Pancreas (tissue), 10 donors: ENCODE results near the gene SYNGR1. TPM values are rescaled to one million over a fixed set of nuclear protein-coding genes. Genes with fewer than 3 reads are reported as not detected.

Experiments used
- ATAC-seq, 4 donors: fragments of 200-7000 bp; cut with Tn5 transposase; one replicate each; pipeline versions ENCODE4 v1.8.0 to v1.9.1; 2020; ENCODE audit warnings: mild to moderate bottlenecking in 4 of 4, moderate library complexity in 4 of 4
- DNase-seq, 6 donors: peaks; one replicate each; pipeline ENCODE4 v3.0.0-alpha.2; 2020
- FAIRE-seq: peaks from 2 replicates; lab custom pipeline; 2012; peaks lifted over from hg19 to GRCh38; lab: Jason Lieb, UNC
- H3K27ac ChIP-seq, 4 donors: fragments of 200-600 bp; sonication (generic); 1 replicate in 3 of 4; 2 replicates in 1 of 4; pipeline versions ENCODE4 v1.5.0 to v1.8.0; 2020
- H3K27me3 ChIP-seq, 4 donors: fragments of 200-600 bp; one replicate each; pipeline ENCODE4 v1.8.0; 2021
- H3K36me3 ChIP-seq, 3 donors: fragments of 200-600 bp; sonication (generic) in 1 of 3; one replicate each; pipeline versions ENCODE4 v1.5.0 to v1.8.0; 2020 to 2021
- H3K4me1 ChIP-seq, 3 donors: fragments of 200-600 bp; one replicate each; pipeline ENCODE4 v1.8.0; 2021
- H3K4me3 ChIP-seq, 4 donors: fragments of 200-600 bp; sonication (generic) in 2 of 4; one replicate each; pipeline versions ENCODE4 v1.5.0 to v1.8.0; 2020 to 2021
- H3K9me3 ChIP-seq, 4 donors: fragments of 200-600 bp; one replicate each; pipeline ENCODE4 v1.8.0; 2021
- CTCF ChIP-seq, 4 donors: fragments of 200-600 bp; sonication (generic) in 3 of 4; IDR thresholded peaks; one replicate each; pipeline versions ENCODE4 v1.5.0 to v1.8.0; 2021; ENCODE audit warnings: antibody characterized with exemption in 4 of 4
- WGBS, 2 donors: extraction: QIAGEN DNeasy Blood & Tissue Kit; methylation state at CpG; one replicate each; pipeline ENCODE4 v1.1.7; 2013; 5-methylcytosine and 5-hydroxymethylcytosine counted together
- intact Hi-C, 3 donors: fragments of 100-400 bp; cut with DNase I; formaldehyde crosslinking; loops; one replicate each; pipeline versions ENCODE4 v1.11.1 to v1.14.2; 2022
- polyA plus RNA-seq, 2 donors: library from polyadenylated mRNA; stranded (reverse); fragments of 200-250 nt; gene quantifications; one replicate each; pipeline ENCODE4 v1.2.3, GENCODE V29; 2013
- total RNA-seq, 6 donors: library from RNA; stranded (reverse); fragmentation: NEBNext Ultra II Directional in 4 of 6; extraction: Animal tissue kit (Norgen Biotek cat#: 25700) in 4 of 6; gene quantifications; one replicate each; pipeline versions ENCODE4 v1.2.1 to v1.2.4, GENCODE V29; 2021 to 2023
- donor health status: healthy with polysubstance abuse.
- donor health status: DM: no; HTN: no; CAD: no; lungs with moderate emphysema.
- donor health status: DM: no; HTN: no; CAD: no.
- donor health status: control.
- donor health status: control.
- donor health status: Bipolar disorder and iron deficiency.
- donor health status: DM: yes; HTN: yes; CAD: no.
- donor health status: DM: no; HTN: no; CAD: no.
- donor health status: DM: no; HTN: no; CAD: no.
- donor health status: DM: yes; HTN: yes; CAD: no.

Gene SYNGR1
- total and polyA plus RNA-seq, 8 donors: 12.2 to 26.8 (median 16.5) TPM

- 82 to 87% methylated on average over 18 of the region's 18 CpGs for WGBS, 2 donors
- no peak for TF ChIP-seq CTCF (IDR thresholded peaks at IDR 0.05)
- no peak for ATAC-seq
These were observed 10.5 kb downstream of the SYNGR1 start for GRCh38 chr22:39360242-39360641.

GRCh38 chr22:39360674-39361413 lies 11.1 kb downstream of the SYNGR1 start:
- peak in 2 of 6 donors; percentile 38 to 39 for DNase-seq
- 69 to 72% methylated on average over 14 of the region's 14 CpGs for WGBS, 2 donors
- H3K9me3 ChIP-seq: no peaks in the 10 kb centered on the region
- no peaks in the 10 kb centered on the region for H3K27me3 ChIP-seq
- no peaks in the 10 kb centered on the region for H3K36me3 ChIP-seq
- no peak for TF ChIP-seq CTCF (IDR thresholded peaks at IDR 0.05)
- peak; percentile 60 to 81 (median 67) for ATAC-seq
- H3K4me3 ChIP-seq: no peak overlapping the region
- H3K4me1 ChIP-seq: no peaks in the 10 kb centered on the region
- no peak for FAIRE-seq
- intact Hi-C loops: no loop called here
- H3K27ac ChIP-seq: peak overlapping the region in 3 of 4 donors; percentile 44 to 51 (median 48)

More at GRCh38 chr22:39360242-39360641, 10.5 kb downstream of the SYNGR1 start:
- H3K4me3 ChIP-seq: no peak overlapping the region
- H3K9me3 ChIP-seq: no peaks in the 10 kb centered on the region
- H3K4me1 ChIP-seq: no peaks in the 10 kb centered on the region
- intact Hi-C loops: no loop called here
- DNase-seq (no peak), FAIRE-seq (no peak)
- no peaks in the 10 kb centered on the region for H3K36me3 ChIP-seq
- H3K27ac ChIP-seq: peak overlapping the region in 1 of 4 donors; percentile 51
- H3K27me3 ChIP-seq: no peaks in the 10 kb centered on the region

DNA sequence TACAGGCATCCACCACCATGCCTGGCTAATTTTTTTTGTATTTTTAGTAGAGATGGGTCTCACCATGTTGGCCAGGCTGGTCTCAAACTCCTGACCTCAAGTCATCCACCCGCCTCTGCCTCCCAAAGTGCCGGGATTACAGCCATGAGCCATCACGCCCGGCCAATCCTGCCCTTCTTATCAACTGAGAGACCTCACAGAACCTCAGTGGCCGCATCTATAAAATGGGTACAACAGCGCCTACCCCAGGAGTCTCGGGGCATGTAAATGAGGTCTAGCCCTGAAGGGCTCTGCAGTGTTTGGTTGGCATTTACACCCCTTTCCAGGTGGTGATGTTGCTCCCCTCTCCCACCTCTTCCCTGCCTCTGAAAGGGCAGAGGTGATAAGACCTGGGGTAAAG lies 11.7 kb downstream of the SYNGR1 start:
- TF ChIP-seq CTCF (IDR thresholded peaks at IDR 0.05): no peak
- Histone ChIP-seq H3K4me3 (no peak overlapping the region), H3K27ac (peak overlapping the region in 1 of 4 donors; percentile 44), H3K27me3 (no peaks in the 10 kb centered on the region), H3K4me1 (no peaks in the 10 kb centered on the region), H3K9me3 (no peaks in the 10 kb centered on the region), H3K36me3 (no peaks in the 10 kb centered on the region)
- ATAC-seq: no peak
- no peak for DNase-seq
- 88 to 90% methylated on average over 7 of the region's 7 CpGs for WGBS, 2 donors
- intact Hi-C loops: no loop called here
- no peak for FAIRE-seq

DNA sequence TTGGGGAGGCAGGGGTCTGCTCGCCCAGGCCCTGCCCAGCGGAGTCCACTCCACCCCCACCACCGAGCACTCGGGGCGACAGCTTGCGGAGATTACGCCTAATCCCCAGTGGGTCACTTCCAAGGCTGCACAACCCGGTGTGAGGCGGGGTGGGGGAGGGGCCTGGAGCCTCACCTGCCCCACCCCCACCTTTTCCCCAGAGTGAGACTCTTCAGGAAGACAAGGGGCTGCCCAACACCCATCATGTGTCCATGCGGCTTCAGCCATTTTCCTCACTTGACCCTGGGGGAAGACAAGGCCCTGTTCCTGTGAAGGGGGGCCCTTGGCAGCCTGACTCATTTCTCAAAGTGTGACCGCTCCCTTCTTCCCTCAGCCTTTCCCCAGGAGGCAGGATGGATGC lies 12.5 kb downstream of the SYNGR1 start:
- H3K4me1 ChIP-seq: no peaks in the 10 kb centered on the region
- no peak for FAIRE-seq
- 78% methylated on average over 11 of the region's 11 CpGs for WGBS, 2 donors
- no peak for TF ChIP-seq CTCF (IDR thresholded peaks at IDR 0.05)
- intact Hi-C loops: no loop called here
- H3K4me3 ChIP-seq: no peak overlapping the region
- H3K27me3 ChIP-seq: no peaks in the 10 kb centered on the region
- ATAC-seq: no peak
- DNase-seq: no peak
- H3K27ac ChIP-seq: no peak overlapping the region
- no peaks in the 10 kb centered on the region for H3K9me3 ChIP-seq
- H3K36me3 ChIP-seq: no peaks in the 10 kb centered on the region

DNA sequence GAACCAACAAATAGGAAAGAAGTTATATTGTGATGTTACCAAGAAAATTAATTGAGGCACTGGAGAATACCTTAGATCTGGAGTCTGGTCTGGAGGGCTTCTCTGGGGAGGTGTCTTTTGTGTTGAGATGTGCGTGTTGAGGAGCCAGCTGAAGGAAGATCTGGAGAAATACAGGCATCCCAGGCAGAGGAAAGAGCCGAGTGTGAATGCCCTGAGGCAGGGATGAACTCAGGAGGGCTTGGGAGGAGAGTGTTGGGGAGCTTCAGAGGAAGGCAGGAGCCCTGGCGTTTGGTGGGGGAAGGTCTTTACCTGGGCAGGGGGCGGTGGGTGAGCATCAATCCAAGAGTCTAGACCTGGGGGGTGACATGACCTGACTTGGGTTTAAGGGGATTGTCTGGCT lies 13.1 kb downstream of the SYNGR1 start:
- H3K27ac ChIP-seq: no peak overlapping the region
- DNase-seq (no peak), FAIRE-seq (no peak), ATAC-seq (no peak)
- intact Hi-C loops: no loop called here
- WGBS, 2 donors: 85 to 88% methylated on average over 4 of the region's 4 CpGs
- H3K27me3 ChIP-seq: no peaks in the 10 kb centered on the region
- H3K4me3 ChIP-seq: no peak overlapping the region
- no peaks in the 10 kb centered on the region for H3K9me3 ChIP-seq
- H3K4me1 ChIP-seq: no peaks in the 10 kb centered on the region
- H3K36me3 ChIP-seq: no peaks in the 10 kb centered on the region
- TF ChIP-seq CTCF (IDR thresholded peaks at IDR 0.05): no peak
